Parathyroid adenoma (tissue), 2 donors: ENCODE measurements around the gene CEP112.
A peak's percentile ranks its signal among the peaks of the same experiment; 100 is the strongest.

Experiments used
- H2AFZ ChIP-seq: fragments of 300-600 bp; sonication (generic); one replicate; pipeline ENCODE4 v1.7.0; 2017; ENCODE audit warnings: antibody characterized with exemption, mild to moderate bottlenecking
- H3K27ac ChIP-seq: fragments of 300-600 bp; sonication (generic); one replicate; pipeline ENCODE4 v1.7.0; 2017
- H3K27me3 ChIP-seq: fragments of 300-600 bp; sonication (generic); one replicate; pipeline ENCODE4 v1.7.0; 2017; ENCODE audit warnings: low read length; ENCODE audit not compliant: control insufficient read depth, insufficient read depth
- H3K36me3 ChIP-seq: fragments of 300-600 bp; sonication (generic); one replicate; pipeline ENCODE4 v1.7.0; 2017; ENCODE audit warnings: low read length; ENCODE audit not compliant: control insufficient read depth, insufficient read depth
- H3K4me1 ChIP-seq: fragments of 300-600 bp; sonication (generic); one replicate; pipeline ENCODE4 v1.7.0; 2017; ENCODE audit warnings: control low read depth
- H3K4me2 ChIP-seq: fragments of 300-600 bp; sonication (generic); one replicate; pipeline ENCODE4 v1.7.0; 2017; ENCODE audit warnings: low read length
- H3K4me3 ChIP-seq: fragments of 300-600 bp; sonication (generic); one replicate; pipeline ENCODE4 v1.7.0; 2017; ENCODE audit warnings: low read depth, low read length
- H3K79me2 ChIP-seq: fragments of 300-600 bp; sonication (generic); one replicate; pipeline ENCODE4 v1.7.0; 2017; ENCODE audit warnings: control low read depth
- H3K9ac ChIP-seq: fragments of 300-600 bp; sonication (generic); one replicate; pipeline ENCODE4 v1.7.0; 2017; ENCODE audit warnings: mild to moderate bottlenecking
- H3K9me3 ChIP-seq: fragments of 300-600 bp; sonication (generic); one replicate; pipeline ENCODE4 v1.7.0; 2017; ENCODE audit warnings: low read length; ENCODE audit not compliant: control insufficient read depth
- TF ChIP-seq, protein P1 (sequence below): fragments of 300-600 bp; sonication (generic); IDR thresholded peaks from one replicate; pipeline ENCODE4 v1.7.0; 2017; ENCODE audit warnings: antibody characterized with exemption, mild to moderate bottlenecking
- donor health status: primary hyperparathyroidism.

CEP112 gene

GRCh38 chr17:66200685-66201092 lies 8.8 kb upstream of the CEP112 start:
- no peaks in the 10 kb centered on the region for H3K27me3 ChIP-seq
- H3K9ac ChIP-seq, result no peak overlapping the region
- TF ChIP-seq, protein P1, sequence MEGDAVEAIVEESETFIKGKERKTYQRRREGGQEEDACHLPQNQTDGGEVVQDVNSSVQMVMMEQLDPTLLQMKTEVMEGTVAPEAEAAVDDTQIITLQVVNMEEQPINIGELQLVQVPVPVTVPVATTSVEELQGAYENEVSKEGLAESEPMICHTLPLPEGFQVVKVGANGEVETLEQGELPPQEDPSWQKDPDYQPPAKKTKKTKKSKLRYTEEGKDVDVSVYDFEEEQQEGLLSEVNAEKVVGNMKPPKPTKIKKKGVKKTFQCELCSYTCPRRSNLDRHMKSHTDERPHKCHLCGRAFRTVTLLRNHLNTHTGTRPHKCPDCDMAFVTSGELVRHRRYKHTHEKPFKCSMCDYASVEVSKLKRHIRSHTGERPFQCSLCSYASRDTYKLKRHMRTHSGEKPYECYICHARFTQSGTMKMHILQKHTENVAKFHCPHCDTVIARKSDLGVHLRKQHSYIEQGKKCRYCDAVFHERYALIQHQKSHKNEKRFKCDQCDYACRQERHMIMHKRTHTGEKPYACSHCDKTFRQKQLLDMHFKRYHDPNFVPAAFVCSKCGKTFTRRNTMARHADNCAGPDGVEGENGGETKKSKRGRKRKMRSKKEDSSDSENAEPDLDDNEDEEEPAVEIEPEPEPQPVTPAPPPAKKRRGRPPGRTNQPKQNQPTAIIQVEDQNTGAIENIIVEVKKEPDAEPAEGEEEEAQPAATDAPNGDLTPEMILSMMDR, result peak; percentile 43
- no peaks in the 10 kb centered on the region for H3K9me3 ChIP-seq
- H3K79me2 ChIP-seq, result no peaks in the 10 kb centered on the region
- no peak overlapping the region for H3K27ac ChIP-seq
- no peak overlapping the region for H3K4me2 ChIP-seq
- H3K4me1 ChIP-seq, result no peaks in the 10 kb centered on the region
- H3K4me3 ChIP-seq, result no peak overlapping the region
- H2AFZ ChIP-seq, result no peak overlapping the region
- no peaks in the 10 kb centered on the region for H3K36me3 ChIP-seq

- TF ChIP-seq, protein P1, result no peak
- no peaks in the 10 kb centered on the region for H3K9me3 ChIP-seq
- no peaks in the 10 kb centered on the region for H3K36me3 ChIP-seq
- no peak overlapping the region for H3K27ac ChIP-seq
- no peaks in the 10 kb centered on the region for H3K79me2 ChIP-seq
- H3K9ac ChIP-seq, result no peak overlapping the region
- no peaks in the 10 kb centered on the region for H3K27me3 ChIP-seq
- no peak overlapping the region for H2AFZ ChIP-seq
- no peaks in the 10 kb centered on the region for H3K4me1 ChIP-seq
- no peak overlapping the region for H3K4me3 ChIP-seq
- H3K4me2 ChIP-seq, result no peak overlapping the region
These were observed 6.3 kb upstream of the CEP112 start for GRCh38 chr17:66198242-66198641.

- no peaks in the 10 kb centered on the region for H3K36me3 ChIP-seq
- TF ChIP-seq, protein P1, result no peak
- H2AFZ ChIP-seq, result peak overlapping the region; percentile 97
- H3K4me2 ChIP-seq, result peak overlapping the region; percentile 97
- no peak overlapping the region for H3K9ac ChIP-seq
- peak overlapping the region; percentile 89 for H3K4me3 ChIP-seq
- peaks cover 5% of the 10 kb centered on the region for H3K4me1 ChIP-seq
- peaks cover 8% of the 10 kb centered on the region for H3K79me2 ChIP-seq
- peak overlapping the region; percentile 75 for H3K27ac ChIP-seq
- H3K9me3 ChIP-seq, result no peaks in the 10 kb centered on the region
- H3K27me3 ChIP-seq, result no peaks in the 10 kb centered on the region
These were observed 400 bp upstream of the CEP112 start for GRCh38 chr17:66192378-66192687.

DNA sequence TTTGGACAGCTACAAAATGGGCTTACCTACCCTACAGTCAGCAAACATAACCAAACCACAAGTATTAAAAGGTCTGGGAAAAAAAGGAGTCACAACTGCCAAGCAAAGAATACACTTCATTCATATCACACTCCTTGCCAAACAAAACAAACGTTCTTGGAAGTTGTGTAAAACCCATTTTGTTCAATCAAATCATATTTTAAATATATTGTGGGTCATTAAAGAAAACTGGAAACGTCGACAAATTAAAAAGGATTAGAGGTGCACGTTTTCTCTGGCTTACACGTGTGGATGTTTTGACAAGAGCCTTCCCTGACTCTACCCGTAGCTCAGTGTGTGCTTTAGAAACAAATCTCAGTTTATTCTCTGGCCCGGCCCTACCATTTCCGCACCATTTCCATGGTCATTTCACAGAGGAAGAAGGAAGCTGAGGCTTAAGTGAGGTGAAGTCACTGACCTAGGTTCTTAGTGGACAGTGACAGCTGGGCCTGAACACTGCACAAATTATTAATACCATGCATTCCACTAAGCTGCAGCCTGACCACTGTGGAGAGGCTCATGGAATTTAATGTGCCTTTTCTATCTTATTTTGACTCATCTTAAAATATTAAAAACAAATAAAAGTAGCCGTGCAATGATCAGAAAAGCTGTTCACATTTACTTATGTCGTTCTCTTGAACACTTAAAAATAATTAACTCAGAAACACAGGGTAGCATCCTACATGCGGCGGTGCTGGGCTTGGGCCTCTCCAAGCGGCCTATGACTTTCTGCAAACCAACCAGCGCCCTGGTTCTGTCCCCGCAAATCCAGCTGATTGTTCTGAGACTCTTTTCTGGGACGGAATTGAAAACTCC lies 968 bp downstream of the CEP112 start:
- Histone ChIP-seq H3K4me1 (peaks cover 5% of the 10 kb centered on the region), H3K27ac (peak overlapping the region; percentile 75), H3K4me3 (peak overlapping the region; percentile 89), H3K4me2 (peak overlapping the region; percentile 97), H2AFZ (peak overlapping the region; percentile 97), H3K9ac (peak overlapping the region; percentile 51), H3K36me3 (no peaks in the 10 kb centered on the region), H3K79me2 (peaks cover 10% of the 10 kb centered on the region), H3K27me3 (no peaks in the 10 kb centered on the region), H3K9me3 (no peaks in the 10 kb centered on the region)
- TF ChIP-seq, protein P1, result no peak

- no peaks in the 10 kb centered on the region for H3K27me3 ChIP-seq
- no peaks in the 10 kb centered on the region for H3K36me3 ChIP-seq
- TF ChIP-seq, protein P1, result no peak
- peaks cover 12% of the 10 kb centered on the region for H3K79me2 ChIP-seq
- H3K4me1 ChIP-seq, result peaks cover 5% of the 10 kb centered on the region
- no peak overlapping the region for H3K4me2 ChIP-seq
- no peak overlapping the region for H3K4me3 ChIP-seq
- H3K9ac ChIP-seq, result no peak overlapping the region
- no peak overlapping the region for H2AFZ ChIP-seq
- no peak overlapping the region for H3K27ac ChIP-seq
- H3K9me3 ChIP-seq, result no peaks in the 10 kb centered on the region
These were observed 4.2 kb downstream of the CEP112 start for GRCh38 chr17:66187718-66188117.
